ENCODE results near the gene IQGAP2.

The IQGAP2 gene

GRCh38 chr5:76528547-76529331, 125.7 kb downstream of the IQGAP2 start:
- TF ChIP-seq, protein P1, sequence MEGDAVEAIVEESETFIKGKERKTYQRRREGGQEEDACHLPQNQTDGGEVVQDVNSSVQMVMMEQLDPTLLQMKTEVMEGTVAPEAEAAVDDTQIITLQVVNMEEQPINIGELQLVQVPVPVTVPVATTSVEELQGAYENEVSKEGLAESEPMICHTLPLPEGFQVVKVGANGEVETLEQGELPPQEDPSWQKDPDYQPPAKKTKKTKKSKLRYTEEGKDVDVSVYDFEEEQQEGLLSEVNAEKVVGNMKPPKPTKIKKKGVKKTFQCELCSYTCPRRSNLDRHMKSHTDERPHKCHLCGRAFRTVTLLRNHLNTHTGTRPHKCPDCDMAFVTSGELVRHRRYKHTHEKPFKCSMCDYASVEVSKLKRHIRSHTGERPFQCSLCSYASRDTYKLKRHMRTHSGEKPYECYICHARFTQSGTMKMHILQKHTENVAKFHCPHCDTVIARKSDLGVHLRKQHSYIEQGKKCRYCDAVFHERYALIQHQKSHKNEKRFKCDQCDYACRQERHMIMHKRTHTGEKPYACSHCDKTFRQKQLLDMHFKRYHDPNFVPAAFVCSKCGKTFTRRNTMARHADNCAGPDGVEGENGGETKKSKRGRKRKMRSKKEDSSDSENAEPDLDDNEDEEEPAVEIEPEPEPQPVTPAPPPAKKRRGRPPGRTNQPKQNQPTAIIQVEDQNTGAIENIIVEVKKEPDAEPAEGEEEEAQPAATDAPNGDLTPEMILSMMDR (conservative IDR thresholded peaks at IDR 0.05; ENCODE audit: low read depth, low read length): no peak
- DNase-seq (ENCODE audit: low read depth): no peak

GRCh38 chr5:76529464-76530344, 126.6 kb downstream of the IQGAP2 start:
- no peak for DNase-seq (ENCODE audit: low read depth)
- TF ChIP-seq, protein P1 (conservative IDR thresholded peaks at IDR 0.05; ENCODE audit: low read depth, low read length): no peak
- no peak overlapping the region for H3K4me3 ChIP-seq (ENCODE audit: low read depth, low read length)

More at GRCh38 chr5:76528547-76529331, 125.7 kb downstream of the IQGAP2 start:
- H3K4me3 ChIP-seq (ENCODE audit: low read depth, low read length): no peak overlapping the region

GRCh38 chr5:76532052-76532451, 129.0 kb downstream of the IQGAP2 start:
- TF ChIP-seq, protein P1 (conservative IDR thresholded peaks at IDR 0.05; ENCODE audit: low read depth, low read length): no peak
- no peak for DNase-seq (ENCODE audit: low read depth)
- no peak overlapping the region for H3K4me3 ChIP-seq (ENCODE audit: low read depth, low read length)

- H3K4me3 ChIP-seq (ENCODE audit: low read depth, low read length): no peak overlapping the region
- DNase-seq (ENCODE audit: low read depth): no peak
- TF ChIP-seq, protein P1 (conservative IDR thresholded peaks at IDR 0.05; ENCODE audit: low read depth, low read length): no peak
Observed at GRCh38 chr5:76532973-76533372, 129.9 kb downstream of the IQGAP2 start.

GRCh38 chr5:76535577-76535976, 132.5 kb downstream of the IQGAP2 start:
- TF ChIP-seq, protein P1 (conservative IDR thresholded peaks at IDR 0.05; ENCODE audit: low read depth, low read length): no peak
- no peak overlapping the region for H3K4me3 ChIP-seq (ENCODE audit: low read depth, low read length)
- DNase-seq (ENCODE audit: low read depth): no peak

- H3K4me3 ChIP-seq (ENCODE audit: low read depth, low read length): no peak overlapping the region
- TF ChIP-seq, protein P1 (conservative IDR thresholded peaks at IDR 0.05; ENCODE audit: low read depth, low read length): no peak
- DNase-seq (ENCODE audit: low read depth): peak; percentile 35
Observed at GRCh38 chr5:76537073-76537543, 134.0 kb downstream of the IQGAP2 start.
